Hepatocyte (in vitro differentiated cells): ENCODE data around the gene TTC34.

Source experiments
- EZH2phosphoT487 ChIP-seq: fragments of 200-600 bp; sonication (generic); IDR thresholded peaks from one replicate; pipeline ENCODE4 v1.6.1; 2018; ENCODE audit warnings: antibody characterized with exemption, mild to moderate bottlenecking, low read depth, moderate library complexity; ENCODE audit not compliant: unreplicated experiment, severe bottlenecking
- TF ChIP-seq, protein P1 (sequence below): fragments of 200-600 bp; sonication (generic); IDR thresholded peaks from 2 replicates; pipeline ENCODE4 v1.5.1; 2016; ENCODE audit warnings: antibody characterized with exemption, mild to moderate bottlenecking; ENCODE audit not compliant: poor library complexity

DNA sequence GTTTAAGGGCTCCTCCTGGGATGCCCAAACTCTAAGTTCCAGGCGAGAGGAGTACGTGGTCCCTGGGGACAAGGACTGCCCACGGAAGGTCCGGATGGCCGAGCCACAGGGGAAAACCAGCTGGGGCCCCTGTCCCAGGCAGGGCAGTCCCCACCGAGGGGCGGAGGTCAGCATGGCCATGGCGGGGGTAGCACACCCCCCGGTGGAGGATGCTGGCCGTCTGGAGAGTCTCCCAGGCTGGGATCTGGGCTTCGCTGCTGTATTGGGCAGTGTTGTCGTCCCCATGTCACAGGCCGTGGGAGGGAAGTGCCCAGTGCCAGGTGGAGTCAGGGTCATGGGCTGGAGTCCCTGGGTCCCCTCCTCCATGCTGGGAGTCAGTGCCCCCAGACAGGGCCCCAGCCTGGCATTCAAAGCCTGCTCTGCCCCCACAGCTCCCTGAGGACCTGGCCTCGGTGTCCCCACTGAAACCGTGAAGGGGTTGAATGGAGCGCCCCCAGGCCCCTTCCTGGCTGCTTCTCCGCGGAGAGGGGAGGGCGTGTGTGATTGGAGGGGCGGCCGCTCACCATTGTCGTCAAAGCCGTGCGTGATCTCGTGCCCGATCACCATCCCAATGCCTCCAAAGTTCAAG is 208.1 kb downstream of the TTC34 start:
- TF ChIP-seq, protein P1, sequence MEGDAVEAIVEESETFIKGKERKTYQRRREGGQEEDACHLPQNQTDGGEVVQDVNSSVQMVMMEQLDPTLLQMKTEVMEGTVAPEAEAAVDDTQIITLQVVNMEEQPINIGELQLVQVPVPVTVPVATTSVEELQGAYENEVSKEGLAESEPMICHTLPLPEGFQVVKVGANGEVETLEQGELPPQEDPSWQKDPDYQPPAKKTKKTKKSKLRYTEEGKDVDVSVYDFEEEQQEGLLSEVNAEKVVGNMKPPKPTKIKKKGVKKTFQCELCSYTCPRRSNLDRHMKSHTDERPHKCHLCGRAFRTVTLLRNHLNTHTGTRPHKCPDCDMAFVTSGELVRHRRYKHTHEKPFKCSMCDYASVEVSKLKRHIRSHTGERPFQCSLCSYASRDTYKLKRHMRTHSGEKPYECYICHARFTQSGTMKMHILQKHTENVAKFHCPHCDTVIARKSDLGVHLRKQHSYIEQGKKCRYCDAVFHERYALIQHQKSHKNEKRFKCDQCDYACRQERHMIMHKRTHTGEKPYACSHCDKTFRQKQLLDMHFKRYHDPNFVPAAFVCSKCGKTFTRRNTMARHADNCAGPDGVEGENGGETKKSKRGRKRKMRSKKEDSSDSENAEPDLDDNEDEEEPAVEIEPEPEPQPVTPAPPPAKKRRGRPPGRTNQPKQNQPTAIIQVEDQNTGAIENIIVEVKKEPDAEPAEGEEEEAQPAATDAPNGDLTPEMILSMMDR = no peak
- no peak for TF ChIP-seq EZH2phosphoT487
